Loucy (cell line): ENCODE data around the gene HLA-DMA.

Experiments used
- H2AFZ ChIP-seq: fragments of 200-600 bp; sonication (generic); 2 replicates; pipeline ENCODE4 v1.6.0; 2016; ENCODE audit warnings: antibody characterized with exemption, mild to moderate bottlenecking, low read length, moderate library complexity
- H3F3A ChIP-seq: fragments of 200-600 bp; 2 replicates; pipeline ENCODE4 v1.6.0; 2016; ENCODE audit warnings: antibody characterized with exemption, low read depth, mild to moderate bottlenecking
- H3K27me3 ChIP-seq: fragments of 200-600 bp; sonication (generic); 2 replicates; pipeline ENCODE4 v1.6.1; 2014; ENCODE audit warnings: low read length, mild to moderate bottlenecking; ENCODE audit not compliant: insufficient read depth, poor library complexity, severe bottlenecking
- H3K36me3 ChIP-seq: fragments of 200-600 bp; sonication (generic); 2 replicates; pipeline ENCODE4 v1.6.1; 2016; ENCODE audit warnings: low read length; ENCODE audit not compliant: insufficient read depth
- H3K4me1 ChIP-seq: fragments of 200-600 bp; sonication (generic); 2 replicates; pipeline ENCODE4 v1.5.1; 2014; ENCODE audit warnings: low read length, mild to moderate bottlenecking; ENCODE audit not compliant: insufficient read depth, poor library complexity, severe bottlenecking
- H3K4me2 ChIP-seq: fragments of 200-600 bp; sonication (generic); 2 replicates; pipeline ENCODE4 v1.6.0; 2014; ENCODE audit warnings: antibody characterized with exemption, low read length, low read depth, mild to moderate bottlenecking; ENCODE audit not compliant: poor library complexity, severe bottlenecking
- H3K4me3 ChIP-seq: fragments of 200-600 bp; sonication (generic); 2 replicates; pipeline ENCODE4 v1.5.1; 2014; ENCODE audit warnings: low read length, mild to moderate bottlenecking, mixed read lengths; ENCODE audit not compliant: poor library complexity, severe bottlenecking
- H3K79me2 ChIP-seq: fragments of 200-600 bp; sonication (generic); 2 replicates; pipeline ENCODE4 v1.6.1; 2014; ENCODE audit warnings: low read length; ENCODE audit not compliant: insufficient read depth
- H3K9ac ChIP-seq: fragments of 200-600 bp; sonication (generic); 2 replicates; pipeline ENCODE4 v1.6.0; 2014; ENCODE audit warnings: mild to moderate bottlenecking, low read depth, low read length, moderate library complexity; ENCODE audit not compliant: poor library complexity, severe bottlenecking
- H3K9me2 ChIP-seq: fragments of 200-600 bp; sonication (generic); replicated peaks from 2 replicates; pipeline ENCODE4 v1.6.1; 2016; ENCODE audit warnings: low read depth, low read length, mixed read lengths
- H3K9me3 ChIP-seq: fragments of 200-600 bp; sonication (generic); 2 replicates; pipeline ENCODE4 v1.6.1; 2014; ENCODE audit warnings: mild to moderate bottlenecking, antibody characterized with exemption, low read length, low read depth; ENCODE audit not compliant: insufficient read depth
- H4K20me1 ChIP-seq: fragments of 200-600 bp; sonication (generic); 2 replicates; pipeline ENCODE4 v1.6.0; 2014; ENCODE audit warnings: antibody characterized with exemption, low read length, mild to moderate bottlenecking; ENCODE audit not compliant: insufficient read depth, poor library complexity, severe bottlenecking
- EZH2phosphoT487 ChIP-seq: fragments of 200-600 bp; IDR thresholded peaks from 2 replicates; pipeline ENCODE4 v1.6.1; 2018; ENCODE audit warnings: antibody characterized with exemption, mild to moderate bottlenecking, moderate library complexity, borderline replicate concordance
- TF ChIP-seq, protein P1 (sequence below): fragments of 200-600 bp; sonication (generic); conservative IDR thresholded peaks from 2 replicates; pipeline ENCODE4 v1.5.1; 2014; ENCODE audit warnings: mild to moderate bottlenecking, antibody characterized with exemption, low read length

The HLA-DMA gene

DNA sequence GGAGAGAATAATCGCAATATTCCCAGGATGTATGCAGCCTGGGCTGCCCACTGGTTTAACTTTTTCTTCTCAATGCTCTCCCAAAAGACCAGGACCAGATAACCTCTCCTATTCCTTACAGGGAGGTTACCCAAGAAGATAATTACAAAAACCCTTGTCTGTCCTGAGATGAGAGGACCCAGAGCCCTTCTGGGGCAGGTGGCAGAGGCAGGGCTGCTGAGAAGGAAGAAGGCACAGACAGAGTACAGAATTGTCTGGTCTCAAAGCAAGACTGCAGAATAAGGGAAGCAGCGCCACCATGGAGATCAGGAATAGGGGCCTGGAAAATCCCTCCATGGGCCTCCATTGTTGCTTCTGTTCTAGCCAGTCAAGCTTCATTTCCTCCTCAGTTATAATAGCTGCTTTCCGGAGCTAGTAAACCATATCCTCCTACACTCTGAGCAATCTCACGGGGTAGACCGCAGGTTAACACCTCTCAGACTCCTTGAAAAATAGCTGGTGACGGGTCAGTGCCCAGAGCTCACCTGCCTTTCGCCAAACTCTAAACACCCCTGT, 11.6 kb downstream of the HLA-DMA start:
- Histone ChIP-seq H3K4me1 (peaks cover 53% of the 10 kb centered on the region), H3K79me2 (no peaks in the 10 kb centered on the region; the same call in 1 of the 2 replicates), H3K4me2 (peak overlapping the region; percentile 89), H3K9me2 (no peaks in the 10 kb centered on the region), H3K4me3 (peak overlapping the region; percentile 72), H3K36me3 (no peaks in the 10 kb centered on the region), H3K9me3 (no peaks in the 10 kb centered on the region), H3K9ac (peak overlapping the region; percentile 70), H3F3A (0 out of 2 replicates have a peak, but pooled peaks cover 3% of the 10 kb centered on the region), H3K27me3 (no peaks in the 10 kb centered on the region), H2AFZ (peak overlapping the region; percentile 74), H4K20me1 (no peaks in the 10 kb centered on the region)
- TF ChIP-seq, protein P1, sequence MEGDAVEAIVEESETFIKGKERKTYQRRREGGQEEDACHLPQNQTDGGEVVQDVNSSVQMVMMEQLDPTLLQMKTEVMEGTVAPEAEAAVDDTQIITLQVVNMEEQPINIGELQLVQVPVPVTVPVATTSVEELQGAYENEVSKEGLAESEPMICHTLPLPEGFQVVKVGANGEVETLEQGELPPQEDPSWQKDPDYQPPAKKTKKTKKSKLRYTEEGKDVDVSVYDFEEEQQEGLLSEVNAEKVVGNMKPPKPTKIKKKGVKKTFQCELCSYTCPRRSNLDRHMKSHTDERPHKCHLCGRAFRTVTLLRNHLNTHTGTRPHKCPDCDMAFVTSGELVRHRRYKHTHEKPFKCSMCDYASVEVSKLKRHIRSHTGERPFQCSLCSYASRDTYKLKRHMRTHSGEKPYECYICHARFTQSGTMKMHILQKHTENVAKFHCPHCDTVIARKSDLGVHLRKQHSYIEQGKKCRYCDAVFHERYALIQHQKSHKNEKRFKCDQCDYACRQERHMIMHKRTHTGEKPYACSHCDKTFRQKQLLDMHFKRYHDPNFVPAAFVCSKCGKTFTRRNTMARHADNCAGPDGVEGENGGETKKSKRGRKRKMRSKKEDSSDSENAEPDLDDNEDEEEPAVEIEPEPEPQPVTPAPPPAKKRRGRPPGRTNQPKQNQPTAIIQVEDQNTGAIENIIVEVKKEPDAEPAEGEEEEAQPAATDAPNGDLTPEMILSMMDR = no peak
- TF ChIP-seq EZH2phosphoT487 = no peak

DNA sequence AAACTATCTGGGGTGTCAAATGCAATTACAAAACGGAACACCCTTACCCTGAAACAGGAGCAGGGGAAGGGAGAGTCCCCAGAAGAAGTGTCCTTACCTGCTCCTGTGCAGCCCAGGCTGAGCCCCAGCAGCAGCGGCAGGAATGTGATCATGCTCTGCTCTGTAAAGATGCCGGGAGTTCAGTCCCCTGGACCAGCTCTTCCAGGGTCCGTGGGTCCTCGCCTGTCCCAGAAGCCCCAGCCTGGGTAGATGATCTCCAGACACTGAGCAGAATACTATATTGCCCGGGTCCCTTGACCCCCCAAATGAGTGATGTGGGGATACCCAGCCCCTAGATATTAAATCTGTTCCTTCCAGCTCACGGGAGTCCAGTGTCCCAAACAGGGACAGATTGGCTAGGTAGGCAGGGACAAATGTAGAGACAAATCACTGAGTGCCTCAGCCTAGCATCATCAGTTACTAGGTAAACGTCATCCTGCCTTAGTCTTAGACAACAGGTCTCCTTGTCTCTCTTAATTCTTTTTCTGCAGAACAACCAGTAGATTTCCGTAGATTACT, 12.2 kb downstream of the HLA-DMA start, which contains the start of gene HLA-DMB:
Gene HLA-DMB, minus strand, starts transcription at position 373 of the 558 bp plus-strand sequence. Its CDS starts 221 bp downstream, at position 152.
- 0 out of 2 replicates have a peak, but pooled peaks cover 3% of the 10 kb centered on the region for H3F3A ChIP-seq
- H3K27me3 ChIP-seq = no peaks in the 10 kb centered on the region
- no peaks in the 10 kb centered on the region for H4K20me1 ChIP-seq
- peak within 1 kb of the TSS; percentile 89 for H3K4me2 ChIP-seq
- no peaks in the 10 kb centered on the region for H3K9me2 ChIP-seq
- peak within 1 kb of the TSS; percentile 74 for H2AFZ ChIP-seq
- TF ChIP-seq, protein P1 = no peak
- no peak for TF ChIP-seq EZH2phosphoT487
- H3K36me3 ChIP-seq = no peaks in the 10 kb centered on the region
- H3K9me3 ChIP-seq = no peaks in the 10 kb centered on the region
- no peaks in the 10 kb centered on the region; the same call in 1 of the 2 replicates for H3K79me2 ChIP-seq
- peak within 1 kb of the TSS; percentile 72 for H3K4me3 ChIP-seq
- peak within 1 kb of the TSS; percentile 70 for H3K9ac ChIP-seq
- peaks cover 53% of the 10 kb centered on the region for H3K4me1 ChIP-seq

DNA sequence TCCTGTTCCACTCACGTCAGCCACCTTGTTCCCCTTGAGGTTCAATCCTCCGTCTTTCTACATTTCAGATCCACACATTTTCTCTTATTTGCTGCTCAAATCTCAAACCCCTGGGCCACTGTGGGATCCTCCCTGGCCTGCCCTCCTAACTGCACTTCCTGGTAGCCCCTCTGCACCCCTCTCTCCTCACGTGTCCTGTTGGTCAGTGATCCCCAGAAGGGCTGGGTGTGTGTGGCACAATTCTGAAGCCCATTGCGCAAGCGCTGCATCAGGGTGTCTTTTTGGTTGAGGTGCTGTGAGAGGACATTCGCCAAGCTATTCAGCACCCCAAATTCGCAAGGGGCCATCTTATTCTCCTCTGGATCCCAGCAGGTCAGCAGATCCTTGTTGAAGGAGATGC, 14.4 kb downstream of the HLA-DMA start:
- no peaks in the 10 kb centered on the region for H4K20me1 ChIP-seq
- no peak overlapping the region for H2AFZ ChIP-seq
- H3K9me3 ChIP-seq = no peaks in the 10 kb centered on the region
- no peaks in the 10 kb centered on the region for H3K27me3 ChIP-seq
- H3K9me2 ChIP-seq = no peaks in the 10 kb centered on the region
- H3K36me3 ChIP-seq = no peaks in the 10 kb centered on the region
- no peak for TF ChIP-seq EZH2phosphoT487
- TF ChIP-seq, protein P1 = no peak
- H3F3A ChIP-seq = 0 out of 2 replicates have a peak, but pooled peaks cover 3% of the 10 kb centered on the region
- H3K4me2 ChIP-seq = no peak overlapping the region
- H3K4me1 ChIP-seq = peaks cover 35% of the 10 kb centered on the region
- H3K79me2 ChIP-seq = no peaks in the 10 kb centered on the region; the same call in 1 of the 2 replicates
- no peak overlapping the region for H3K9ac ChIP-seq
- H3K4me3 ChIP-seq = no peak overlapping the region
